ENCODE data around the gene CAB39L.

- TF ChIP-seq CTCF (IDR thresholded peaks at IDR 0.05; ENCODE audit: low read depth, low read length) (no peak), EZH2phosphoT487 (IDR thresholded peaks at IDR 0.05; ENCODE audit: low read depth) (no peak)
Measured at GRCh38 chr13:49476529-49476928, 32.7 kb upstream of the CAB39L start.

Measured in OCI-LY3 (cell line).